NCI-H1092 (cell line): ENCODE data around the gene CILP2.

Source experiments
- DNase-seq: peaks from one replicate; lab custom pipeline; 2025; lab: John Stamatoyannopoulos, UW

CILP2 gene

GRCh38 chr19:19544954-19545591 lies 7.0 kb downstream of the CILP2 start:
- no peak for DNase-seq

GRCh38 chr19:19545707-19546106 lies 7.6 kb downstream of the CILP2 start:
- no peak for DNase-seq

- no peak for DNase-seq
Observed at GRCh38 chr19:19546751-19547162, 8.7 kb downstream of the CILP2 start.

GRCh38 chr19:19547674-19548336 lies 9.7 kb downstream of the CILP2 start:
- DNase-seq: no peak

DNA sequence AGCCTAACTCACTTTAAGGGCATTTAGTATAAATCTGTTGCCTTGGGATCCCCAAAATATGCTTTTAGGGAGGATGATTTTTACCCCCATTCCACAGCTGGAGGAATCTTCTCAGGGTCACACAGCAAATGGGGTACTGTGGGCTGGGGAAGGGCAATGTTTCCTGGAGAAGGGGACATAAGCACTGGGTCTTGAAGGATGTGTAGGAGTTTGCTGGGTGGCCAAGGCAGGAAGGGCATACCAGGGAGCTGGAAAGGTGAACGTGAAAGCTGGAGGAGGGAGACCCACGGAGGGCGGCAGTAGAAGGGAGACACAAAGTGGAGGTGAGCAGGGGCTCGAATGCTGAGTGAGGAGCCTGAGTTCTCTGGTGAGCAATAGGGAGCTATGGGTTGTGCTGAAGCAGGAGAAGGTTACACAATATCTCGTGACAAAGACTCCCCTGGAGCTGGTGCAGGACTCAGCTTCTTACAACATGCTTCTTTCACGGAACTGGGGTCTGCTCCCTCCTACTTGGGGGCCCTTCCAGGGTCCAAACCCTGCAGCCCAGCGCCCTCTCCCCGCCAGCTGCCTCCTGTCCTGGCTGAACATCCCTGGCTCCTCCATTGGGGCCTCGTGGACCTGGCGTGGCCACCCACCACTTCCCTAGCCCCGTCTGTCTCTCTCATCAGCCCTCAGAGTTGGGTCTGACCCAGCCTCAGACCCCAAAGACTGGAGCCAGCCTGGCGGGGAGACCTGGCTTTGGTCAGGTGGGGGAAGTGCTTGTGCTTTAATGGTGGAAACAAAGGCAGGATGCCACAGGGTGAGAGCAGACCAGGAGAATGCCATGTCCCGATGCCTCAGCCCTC lies 11.1 kb downstream of the CILP2 start:
- no peak for DNase-seq

- no peak for DNase-seq
Observed at GRCh38 chr19:19549804-19550464, 11.9 kb downstream of the CILP2 start.

DNA sequence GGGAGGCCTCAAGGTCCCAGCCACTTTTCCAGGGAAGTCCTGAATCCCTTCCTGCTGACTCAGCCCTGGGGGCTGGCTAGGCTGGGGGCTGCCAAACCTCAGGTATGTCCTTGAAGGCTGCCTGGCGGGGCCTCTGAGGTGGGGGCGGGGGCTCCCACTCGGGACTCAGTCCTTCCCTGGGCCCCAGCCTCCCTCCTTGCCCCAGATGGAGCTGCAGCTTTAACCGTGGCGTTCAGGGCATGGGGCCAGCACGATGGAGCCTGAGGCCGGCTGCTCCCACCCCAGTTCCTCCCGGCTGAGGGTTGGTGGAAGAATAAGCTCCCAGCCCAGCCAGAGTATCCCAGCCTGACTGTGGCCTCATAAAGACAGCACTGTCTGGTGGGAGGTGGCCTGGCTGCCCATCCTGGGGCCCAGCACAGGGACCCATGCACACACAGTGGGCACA lies 12.4 kb downstream of the CILP2 start:
- no peak for DNase-seq

DNA sequence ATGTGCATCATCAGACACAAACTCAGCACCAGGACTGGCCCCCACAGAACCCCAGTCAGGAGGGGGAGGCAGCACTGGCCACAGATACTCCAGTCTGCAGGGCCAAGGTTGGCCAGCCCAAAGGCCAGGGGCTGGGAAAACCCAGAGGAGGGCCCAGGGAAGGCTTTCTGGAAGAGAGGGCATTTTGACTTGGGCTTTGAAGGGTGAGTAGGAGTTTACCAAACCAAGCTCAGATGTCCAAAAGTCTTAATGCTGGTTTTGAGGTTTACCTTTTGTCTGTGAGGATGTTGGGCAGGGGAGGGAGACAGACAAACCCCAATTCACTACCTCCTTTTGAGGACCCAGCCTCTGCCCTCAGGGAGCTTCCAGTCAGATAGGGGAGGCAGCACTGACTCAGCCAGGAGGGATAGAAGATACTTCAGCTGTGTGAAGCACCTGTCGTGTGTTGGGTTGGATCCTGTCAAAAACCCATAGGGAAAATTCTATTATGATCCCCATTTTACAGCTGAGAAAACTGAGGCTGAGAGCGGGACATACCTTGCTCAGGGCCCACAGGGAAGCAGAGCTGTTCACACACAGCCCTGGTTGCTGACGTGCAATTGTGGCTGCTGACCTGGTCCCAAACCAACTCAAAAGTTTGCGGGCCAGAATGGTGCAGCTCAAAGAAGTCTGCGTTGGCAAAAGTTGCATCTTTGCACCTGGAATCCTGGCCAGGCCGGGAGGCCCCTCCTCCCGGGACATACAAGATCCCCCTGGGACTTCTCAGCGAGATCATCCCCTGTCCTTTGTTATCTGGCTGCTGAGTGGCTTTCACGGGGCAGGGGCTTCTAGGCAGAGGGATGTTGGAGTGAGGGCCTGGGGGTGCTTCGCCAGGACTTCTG lies 13.1 kb downstream of the CILP2 start:
- DNase-seq: no peak

GRCh38 chr19:19551853-19552192 lies 13.8 kb downstream of the CILP2 start:
- no peak for DNase-seq

DNA sequence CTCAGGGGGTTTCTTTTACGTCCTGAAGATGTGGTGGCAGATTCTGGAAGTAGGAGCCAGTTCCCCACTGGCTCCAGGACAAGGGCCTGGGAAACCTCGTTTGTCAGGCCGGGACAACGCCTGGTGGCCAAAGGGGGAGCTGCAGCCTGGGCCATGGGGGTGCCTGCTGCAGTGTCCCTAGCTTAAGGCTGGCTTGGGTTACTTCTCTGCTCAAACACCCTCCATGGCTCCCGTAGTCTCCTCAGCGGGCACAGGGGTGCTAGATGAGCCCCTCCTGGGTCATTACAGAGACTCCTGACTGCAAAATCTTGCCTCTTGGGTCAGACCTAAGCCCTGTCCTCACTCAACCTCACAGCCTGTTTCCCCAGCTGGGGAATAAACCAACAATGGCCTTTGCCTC lies 14.7 kb downstream of the CILP2 start:
- no peak for DNase-seq

GRCh38 chr19:19553670-19554069 lies 15.6 kb downstream of the CILP2 start:
- no peak for DNase-seq

- DNase-seq: no peak
Observed at GRCh38 chr19:19554074-19555023, 16.3 kb downstream of the CILP2 start.

DNA sequence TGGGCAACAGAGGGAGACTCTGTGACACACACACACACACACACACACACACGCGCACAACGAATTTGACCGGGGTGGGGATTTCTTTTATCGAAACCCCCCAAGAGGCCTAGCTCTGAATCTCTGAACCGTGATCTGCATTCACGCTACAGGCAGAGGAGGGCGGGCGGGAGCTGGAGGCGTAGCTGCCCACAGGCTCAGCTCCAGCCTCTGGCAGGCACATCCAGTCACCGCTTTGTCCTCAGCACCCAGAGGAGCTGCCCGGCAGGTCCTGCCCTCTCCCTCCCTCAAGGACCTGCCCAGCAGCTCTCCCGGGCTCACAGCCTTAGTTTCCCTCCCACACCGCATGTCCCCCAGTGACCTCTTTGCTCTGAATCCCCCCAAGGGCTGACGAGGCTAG lies 20.0 kb downstream of the CILP2 start:
- DNase-seq: no peak

- no peak for DNase-seq
Observed at GRCh38 chr19:19558636-19559035, 20.6 kb downstream of the CILP2 start.

- DNase-seq: no peak
Observed at GRCh38 chr19:19559931-19560330, 21.9 kb downstream of the CILP2 start.

GRCh38 chr19:19561946-19562664 lies 24.0 kb downstream of the CILP2 start:
- no peak for DNase-seq

DNA sequence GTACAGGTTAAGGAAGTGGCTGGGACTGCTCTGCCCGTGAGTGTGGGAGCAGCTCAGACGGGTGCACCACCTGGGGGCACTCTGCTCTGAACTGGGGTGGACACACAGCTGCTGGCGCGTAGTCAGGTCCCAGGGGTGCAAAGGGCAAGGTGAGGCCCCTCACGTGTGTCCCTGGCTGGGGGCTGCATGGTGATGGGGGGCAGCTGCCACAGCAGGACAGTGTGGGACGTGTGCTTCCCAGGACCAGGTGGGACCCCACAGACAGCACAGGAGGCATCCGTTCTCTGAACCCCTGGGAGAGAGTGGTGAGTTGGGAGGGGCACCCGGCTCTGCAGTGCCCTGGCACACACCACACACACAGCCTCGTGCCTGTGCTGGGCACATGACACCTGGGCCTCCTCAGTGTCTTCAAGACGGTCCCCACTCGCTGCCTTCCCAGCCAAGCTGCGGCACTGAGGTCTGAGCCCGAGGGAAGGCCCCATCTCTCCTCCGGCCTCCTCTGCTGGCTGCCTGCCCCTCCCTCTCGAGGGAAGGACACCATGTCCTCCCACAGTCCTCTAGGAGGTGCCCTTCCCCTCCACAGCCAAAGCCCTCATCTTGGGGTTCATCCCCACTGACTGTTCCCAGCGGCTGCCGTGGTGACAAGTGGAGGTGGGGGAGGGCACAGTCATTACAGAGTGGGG lies 24.7 kb downstream of the CILP2 start:
- no peak for DNase-seq

DNA sequence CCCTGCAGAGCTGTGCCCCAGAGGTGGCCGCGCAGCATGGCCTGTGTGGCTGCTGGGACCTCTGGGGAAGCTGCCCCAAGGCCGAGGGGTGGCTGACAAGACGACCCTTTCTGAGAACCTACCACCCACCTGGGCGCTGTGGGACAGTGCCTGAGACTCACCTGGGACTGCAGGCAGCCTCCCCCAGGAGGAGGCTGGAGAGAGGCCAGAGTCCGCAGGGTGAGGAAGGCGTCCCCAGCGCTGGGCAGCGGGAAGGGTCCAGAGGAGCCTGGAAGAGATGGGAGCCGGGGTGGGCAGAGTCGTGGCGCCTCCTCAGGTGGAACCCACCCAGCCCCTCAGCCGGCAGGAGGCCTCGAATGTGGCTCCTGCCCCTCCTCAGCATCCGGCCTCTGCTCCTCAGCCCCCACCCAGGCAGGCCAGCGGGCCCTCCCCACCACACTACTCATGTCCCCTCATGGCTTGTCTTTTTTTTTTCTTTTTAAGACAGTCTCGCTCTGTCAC lies 25.3 kb downstream of the CILP2 start:
- DNase-seq: no peak

DNA sequence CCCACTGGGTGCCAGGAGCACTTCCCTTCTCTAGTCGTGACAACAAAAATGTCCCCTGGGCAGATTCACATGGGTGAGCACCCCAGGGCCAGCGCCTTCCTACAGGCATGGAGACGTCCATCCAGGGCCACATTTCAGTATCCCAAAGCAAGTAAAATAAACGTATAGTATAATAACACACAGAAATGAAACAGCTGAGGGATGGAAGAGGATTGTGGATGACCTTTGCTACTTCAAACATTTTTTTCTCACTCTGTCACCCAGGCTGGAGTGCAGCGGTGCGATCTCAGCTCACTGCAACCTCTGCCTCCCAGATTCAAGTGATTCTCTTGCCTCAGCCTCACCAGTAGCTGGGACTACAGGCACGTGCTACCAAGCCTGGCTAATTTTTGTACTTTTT lies 28.2 kb downstream of the CILP2 start:
- DNase-seq: no peak
